GM19463 (cell line): ENCODE results near the gene STX8.

Experiments
- ATAC-seq: cut with Tn5 transposase; IDR thresholded peaks from one replicate; pipeline ENCODE4 v1.9.1; 2021; ENCODE audit warnings: mild to moderate bottlenecking, moderate library complexity; ENCODE audit not compliant: unreplicated experiment

Gene STX8

GRCh38 chr17:9446528-9446927 lies 129.1 kb downstream of the STX8 start:
- ATAC-seq, result no peak

GRCh38 chr17:9445424-9445823 lies 130.2 kb downstream of the STX8 start:
- ATAC-seq, result no peak

DNA sequence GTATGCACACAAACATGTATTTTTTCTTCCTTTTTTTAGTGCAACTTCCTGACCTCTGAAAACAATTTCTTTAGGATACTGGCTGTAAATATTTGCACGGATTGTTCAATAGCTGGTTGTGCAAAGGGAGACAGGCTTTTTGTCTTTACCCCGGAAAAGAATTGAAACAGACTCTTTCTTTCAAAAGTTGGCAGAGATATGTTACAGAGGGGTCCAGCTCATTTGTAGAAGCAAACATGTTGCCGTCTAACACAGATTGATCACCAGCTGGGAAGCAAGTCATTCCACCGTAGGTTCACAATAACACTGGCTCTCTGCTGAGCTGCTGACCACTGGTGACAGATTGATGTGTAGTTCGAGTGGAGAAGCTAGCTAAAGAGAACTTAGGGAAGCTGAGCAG lies 130.9 kb downstream of the STX8 start:
- no peak for ATAC-seq

- ATAC-seq, result no peak
Measured at GRCh38 chr17:9443811-9444210, 131.8 kb downstream of the STX8 start.

DNA sequence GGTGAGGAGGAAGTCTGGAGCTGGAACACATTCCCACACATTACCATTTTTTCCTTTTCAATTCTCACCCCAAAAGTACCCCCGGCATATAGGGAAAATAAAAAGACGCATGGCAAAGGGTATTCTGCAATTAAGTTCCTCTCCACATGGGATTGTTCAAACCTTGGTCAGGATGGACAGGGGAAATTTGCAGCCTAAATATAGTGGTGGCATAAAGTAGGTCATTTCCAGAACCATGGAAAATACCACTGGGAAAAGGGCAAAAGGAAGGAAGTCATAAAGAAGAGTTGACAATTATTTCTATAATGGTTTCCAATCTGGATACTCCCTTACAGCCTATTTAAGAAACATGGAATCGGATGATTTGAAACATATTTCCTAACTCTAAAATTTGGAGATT lies 135.8 kb downstream of the STX8 start:
- no peak for ATAC-seq

- ATAC-seq, result no peak
Measured at GRCh38 chr17:9436630-9437029, 139.0 kb downstream of the STX8 start.

DNA sequence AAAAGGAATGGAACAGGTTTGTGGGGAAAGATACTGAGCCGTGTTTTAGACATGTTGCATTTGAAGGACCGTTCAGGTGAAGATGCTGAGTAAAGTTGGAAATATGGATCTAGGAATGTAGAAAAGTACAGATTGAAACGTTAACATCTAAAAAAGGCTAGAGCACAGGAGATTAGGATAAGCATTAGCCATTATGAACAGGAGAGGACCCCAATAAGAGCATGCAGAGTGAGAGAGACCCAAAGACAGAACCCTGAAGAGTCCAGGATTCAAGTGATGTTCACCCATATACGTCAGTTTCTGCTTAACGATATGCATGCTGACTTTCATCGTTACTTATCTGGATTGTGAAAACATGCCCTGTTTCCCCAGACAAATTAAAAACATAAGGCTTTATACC lies 140.5 kb downstream of the STX8 start:
- no peak for ATAC-seq

- ATAC-seq, result no peak
Measured at GRCh38 chr17:9434642-9435057, 141.0 kb downstream of the STX8 start.

GRCh38 chr17:9432934-9433421 lies 142.6 kb downstream of the STX8 start:
- ATAC-seq, result no peak

GRCh38 chr17:9432134-9432885 lies 143.3 kb downstream of the STX8 start:
- ATAC-seq, result peak; percentile 60

- no peak for ATAC-seq
Measured at GRCh38 chr17:9431620-9432019, 144.0 kb downstream of the STX8 start.

DNA sequence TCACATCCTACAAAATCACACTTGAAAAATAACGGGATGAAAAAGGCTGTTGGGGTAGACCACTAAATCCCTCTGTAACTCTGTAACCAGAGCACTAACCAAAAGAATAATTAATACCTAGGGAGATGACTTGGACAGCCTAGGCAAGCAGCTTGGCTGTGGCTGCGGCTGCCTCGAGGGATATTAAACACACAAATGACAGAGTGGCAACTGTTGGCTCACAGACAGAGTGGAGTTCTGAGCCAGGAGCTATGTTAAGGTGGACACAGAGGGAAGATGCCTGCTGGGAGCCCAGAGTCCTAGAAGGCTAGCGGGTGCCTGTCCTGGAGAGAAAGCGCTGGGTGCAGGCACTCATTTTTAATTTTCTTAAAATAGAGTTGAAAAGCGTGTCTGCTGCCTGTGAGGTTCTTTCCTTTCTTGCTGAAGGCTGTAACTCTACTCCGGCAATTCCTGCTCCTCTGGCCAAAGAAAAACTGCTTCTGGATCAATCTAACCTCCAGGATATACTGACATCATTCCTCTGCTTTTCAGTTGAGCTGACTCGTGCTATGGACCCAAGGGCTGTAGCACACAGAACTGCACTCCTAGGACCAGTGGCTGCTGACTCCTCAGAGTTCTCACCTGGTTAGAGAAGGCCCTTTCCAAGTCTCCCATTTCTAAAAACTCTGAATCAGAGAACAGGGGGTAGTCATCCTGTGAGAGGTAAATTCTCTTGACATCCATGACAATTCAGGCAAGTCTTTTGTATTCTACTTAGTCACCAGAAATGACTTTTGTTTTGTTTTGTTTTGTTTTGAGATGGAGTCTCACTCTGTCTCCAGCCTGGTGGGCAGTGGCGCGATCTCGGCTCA lies 147.9 kb downstream of the STX8 start:
- no peak for ATAC-seq

GRCh38 chr17:9424071-9424640 lies 151.5 kb downstream of the STX8 start:
- ATAC-seq, result no peak

DNA sequence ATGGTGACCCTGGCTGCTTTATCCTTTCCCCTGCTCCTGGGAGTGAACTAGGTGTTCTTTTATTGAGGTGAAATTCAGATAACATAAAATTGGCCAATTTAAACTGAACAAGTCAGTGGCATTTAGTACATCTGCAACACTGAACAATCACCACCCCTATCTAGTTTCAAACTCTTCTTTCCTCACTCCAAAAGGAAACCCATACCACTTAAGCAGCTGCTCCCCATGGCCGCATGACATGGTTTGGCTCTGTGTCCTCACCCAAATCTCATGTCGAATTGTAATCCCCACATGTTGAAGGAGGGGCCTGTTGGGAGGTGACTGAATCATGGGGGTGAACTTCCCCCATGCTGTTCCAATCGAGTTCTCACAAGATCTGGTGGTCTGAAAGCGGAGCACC lies 154.1 kb downstream of the STX8 start:
- ATAC-seq, result no peak

DNA sequence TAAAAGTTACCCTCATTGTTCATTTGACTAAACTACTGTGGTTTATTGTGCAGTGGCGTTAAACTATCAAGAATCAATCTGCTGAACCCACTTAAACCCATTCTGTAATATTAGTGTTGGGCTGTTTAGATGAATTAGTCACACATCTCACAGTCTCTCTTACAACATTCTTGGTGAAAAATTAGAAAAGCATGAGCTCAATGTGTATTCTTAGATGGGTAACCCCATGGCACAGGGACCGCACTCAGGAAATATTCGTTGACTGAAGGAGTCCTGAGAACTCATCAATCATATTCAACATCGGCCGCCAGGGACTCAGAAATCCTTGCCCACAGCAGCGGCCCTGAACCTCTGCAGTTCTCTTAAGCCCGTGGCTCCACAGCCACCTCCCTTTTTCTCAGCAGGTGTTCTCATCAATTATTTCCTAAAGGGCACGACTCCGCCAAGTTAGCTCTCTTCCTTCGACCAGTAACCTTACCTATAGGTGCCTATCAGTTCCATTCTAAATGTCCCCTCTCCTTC lies 155.6 kb downstream of the STX8 start:
- no peak for ATAC-seq

DNA sequence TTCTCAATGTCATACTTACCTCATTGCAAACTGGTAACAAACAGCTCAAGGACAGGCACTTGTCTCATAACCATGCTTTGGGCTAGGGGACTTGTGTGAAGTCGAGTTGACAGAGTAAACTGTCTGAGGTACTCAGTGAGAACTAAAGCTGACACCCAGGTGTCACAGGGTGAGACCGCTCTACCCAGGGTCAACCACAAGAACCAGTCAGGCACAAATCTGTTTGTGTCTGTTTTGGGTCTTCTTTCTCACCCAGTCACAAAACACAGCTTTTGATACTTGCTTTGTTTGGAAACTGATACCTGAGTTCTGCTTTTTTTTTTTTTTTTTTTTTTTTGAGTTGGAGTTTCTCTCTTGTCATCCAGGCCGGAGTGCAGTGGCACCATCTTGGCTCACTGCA lies 161.1 kb downstream of the STX8 start:
- peak; percentile 95 for ATAC-seq

GRCh38 chr17:9410737-9411136 lies 164.9 kb downstream of the STX8 start:
- no peak for ATAC-seq

- ATAC-seq, result no peak
Measured at GRCh38 chr17:9410301-9410700, 165.3 kb downstream of the STX8 start.

DNA sequence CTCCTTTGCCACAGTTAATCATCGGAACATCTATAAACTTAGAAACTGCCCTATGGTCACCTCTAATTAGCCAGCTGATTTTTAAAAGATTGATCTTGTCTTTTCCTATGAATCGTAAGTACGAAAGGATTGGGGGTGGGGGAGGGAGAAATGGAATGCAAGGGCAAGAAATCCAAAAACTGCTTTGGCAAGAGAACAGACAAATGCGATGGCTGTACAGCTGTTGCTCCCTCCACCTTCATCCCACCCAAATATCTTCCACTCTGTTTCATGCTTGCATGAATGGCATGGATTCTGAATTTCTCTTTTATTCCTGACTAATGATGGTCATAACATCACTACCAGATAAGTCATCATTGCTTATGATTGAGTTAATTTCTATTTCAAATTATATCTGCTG lies 165.7 kb downstream of the STX8 start:
- ATAC-seq, result no peak

DNA sequence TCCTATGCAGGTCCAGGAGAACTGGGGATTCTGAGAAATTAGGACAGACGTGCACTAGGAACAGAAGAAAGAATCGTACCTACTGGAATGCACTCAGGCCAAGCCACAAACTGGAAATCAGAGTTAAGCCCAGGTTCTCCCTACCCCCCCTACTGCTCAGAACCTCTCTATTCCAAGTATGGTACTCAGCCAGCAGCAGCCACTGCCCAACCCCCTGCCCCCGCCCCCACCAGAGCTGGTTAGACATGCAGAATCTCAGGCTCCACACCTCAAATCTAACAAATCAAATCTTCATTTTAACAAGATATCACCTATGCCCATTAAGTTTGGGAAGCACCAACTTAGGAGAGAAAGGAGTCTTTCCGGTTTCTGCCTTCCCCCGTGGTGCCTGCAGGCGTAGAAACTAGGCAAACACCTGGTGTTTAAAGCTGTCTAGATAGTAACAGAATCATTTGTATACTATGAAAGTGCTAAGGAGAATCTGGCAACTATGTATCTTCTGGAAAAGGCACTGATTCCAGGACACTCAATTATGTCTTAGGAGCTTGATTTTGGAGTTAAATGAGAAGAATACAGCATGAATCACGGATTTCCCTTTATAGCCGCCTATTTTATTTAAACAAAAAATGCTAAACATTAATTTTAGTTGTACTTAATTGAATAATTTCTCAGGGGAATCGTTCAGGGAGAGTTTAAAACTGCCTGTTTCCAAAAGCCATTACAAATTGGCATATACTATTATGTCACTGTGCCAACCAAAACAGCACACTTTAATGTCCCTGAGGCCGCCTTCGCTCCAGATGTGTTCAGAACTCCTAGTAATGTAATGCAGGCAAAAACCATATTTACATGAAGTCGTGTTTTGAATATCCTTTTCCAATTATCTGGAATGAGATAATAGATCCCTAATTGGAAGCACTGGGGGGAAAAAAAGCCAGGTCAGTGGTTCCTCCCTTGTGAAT lies 166.5 kb downstream of the STX8 start:
- ATAC-seq, result no peak
